Skeletal muscle satellite cell (primary cell): Measurements from ENCODE around the gene SENP6.
"Not testable (repeated sequence)": the region's sequence is repeated elsewhere in the genome, so short reads cannot be mapped to it uniquely, and the experiment has no call there.

Experiments used
- H3K27me3 ChIP-seq: 2 replicates; pipeline ENCODE4 v1.7.0; 2013; ENCODE audit warnings: low read length; ENCODE audit not compliant: control insufficient read depth, insufficient read depth
- H3K36me3 ChIP-seq: 2 replicates; pipeline ENCODE4 v1.7.0; 2013; ENCODE audit warnings: mild to moderate bottlenecking, control low read depth, low read length; ENCODE audit not compliant: insufficient read depth
- H3K4me1 ChIP-seq: 2 replicates; pipeline ENCODE4 v1.7.0; 2013; ENCODE audit warnings: low read length; ENCODE audit not compliant: control insufficient read depth, insufficient read depth
- H3K4me2 ChIP-seq: 2 replicates; pipeline ENCODE4 v1.7.0; 2013; ENCODE audit warnings: mild to moderate bottlenecking, low read length
- H3K4me3 ChIP-seq: 2 replicates; pipeline ENCODE4 v1.7.0; 2013; ENCODE audit warnings: low read length
- H3K9ac ChIP-seq: 2 replicates; pipeline ENCODE4 v1.7.0; 2013; ENCODE audit warnings: mild to moderate bottlenecking, low read depth, low read length, moderate library complexity
- H3K9me3 ChIP-seq: replicated peaks from 2 replicates; pipeline ENCODE4 v1.7.0; 2013; ENCODE audit warnings: mild to moderate bottlenecking, control low read depth, low read length

Gene SENP6

DNA sequence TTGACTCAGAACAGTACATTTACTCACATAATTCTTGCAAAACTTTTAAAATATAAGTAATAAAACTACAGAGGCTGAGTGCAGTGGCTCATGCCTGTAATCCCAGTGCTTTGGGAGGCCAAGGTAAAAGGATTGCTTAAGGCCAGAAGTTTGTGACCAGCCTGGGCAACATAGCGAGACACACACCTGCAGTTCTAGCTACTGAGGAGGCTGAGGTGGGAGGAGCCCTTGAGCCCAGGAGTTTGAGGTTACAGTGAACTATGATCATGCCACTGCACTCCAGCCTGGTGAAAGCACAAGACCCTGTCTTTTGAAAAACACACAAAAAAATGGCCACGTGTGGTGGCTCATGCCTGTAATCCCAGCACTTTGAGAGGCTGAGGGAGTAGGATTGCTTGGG, 125.5 kb downstream of the SENP6 start:
- no peaks in the 10 kb centered on the region for H3K27me3 ChIP-seq
- no peak overlapping the region for H3K4me3 ChIP-seq
- H3K36me3 ChIP-seq, result no peaks in the 10 kb centered on the region
- no peaks in the 10 kb centered on the region for H3K9me3 ChIP-seq
- H3K4me1 ChIP-seq, result no peaks in the 10 kb centered on the region
- H3K9ac ChIP-seq, result no peak overlapping the region
- H3K4me2 ChIP-seq, result no peak overlapping the region

DNA sequence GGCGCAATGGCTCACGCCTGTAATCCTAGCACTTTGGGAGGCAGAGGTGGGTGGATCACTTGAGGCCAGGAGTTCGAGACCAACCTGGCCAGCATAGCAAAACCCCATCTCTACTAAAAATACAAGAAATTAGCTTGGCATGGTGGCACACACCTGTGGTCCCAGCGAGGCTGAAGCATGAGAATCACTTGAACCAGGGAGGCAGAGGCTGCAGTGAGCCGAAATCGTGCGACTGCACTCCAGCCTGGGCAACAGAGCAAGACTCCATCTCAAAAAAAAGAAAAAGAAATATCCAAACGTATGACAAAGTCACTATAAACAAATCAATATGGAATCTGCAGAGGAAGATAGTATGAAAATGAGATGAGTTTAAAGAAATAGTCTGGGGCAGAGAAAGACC, 129.3 kb downstream of the SENP6 start:
- not testable (repeated sequence) for H3K27me3 ChIP-seq, H3K4me1 ChIP-seq, H3K36me3 ChIP-seq, H3K9me3 ChIP-seq, H3K4me3 ChIP-seq, H3K4me2 ChIP-seq, H3K9ac ChIP-seq

- Histone ChIP-seq H3K9me3 (no peaks in the 10 kb centered on the region), H3K36me3 (no peaks in the 10 kb centered on the region), H3K4me3 (no peak overlapping the region), H3K4me1 (peaks cover 10% of the 10 kb centered on the region), H3K9ac (no peak overlapping the region), H3K4me2 (no peak overlapping the region), H3K27me3 (no peaks in the 10 kb centered on the region)
Measured at GRCh38 chr6:75735491-75736186, 134.0 kb downstream of the SENP6 start.

DNA sequence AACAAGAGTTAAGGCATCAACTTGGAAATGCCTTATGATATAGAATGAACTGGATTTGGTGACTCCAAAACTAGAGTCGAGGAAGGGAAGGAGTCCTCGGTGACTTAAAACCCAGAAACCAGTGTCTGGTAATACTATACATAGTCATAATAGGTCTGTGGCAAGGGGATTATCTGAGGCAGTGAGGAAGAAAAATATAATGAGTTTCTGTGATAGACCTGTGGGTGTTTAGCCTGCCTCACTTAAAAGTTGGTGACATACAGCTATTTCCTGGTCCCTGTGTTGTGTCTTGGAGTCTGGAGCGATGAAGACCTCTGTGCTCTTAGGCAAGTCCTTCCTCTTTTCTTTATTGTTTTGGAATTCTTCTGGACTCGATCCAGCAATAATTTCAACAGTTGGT, 142.3 kb downstream of the SENP6 start:
- Histone ChIP-seq H3K9me3 (no peaks in the 10 kb centered on the region), H3K4me3 (no peak overlapping the region), H3K27me3 (peaks cover 4% of the 10 kb centered on the region), H3K4me2 (no peak overlapping the region), H3K36me3 (no peaks in the 10 kb centered on the region), H3K4me1 (peaks cover 5% of the 10 kb centered on the region), H3K9ac (no peak overlapping the region)

GRCh38 chr6:75745404-75745803, 143.7 kb downstream of the SENP6 start:
- H3K36me3 ChIP-seq, result no peaks in the 10 kb centered on the region
- H3K4me1 ChIP-seq, result peaks cover 5% of the 10 kb centered on the region
- no peaks in the 10 kb centered on the region for H3K9me3 ChIP-seq
- peaks cover 4% of the 10 kb centered on the region for H3K27me3 ChIP-seq
- H3K9ac ChIP-seq, result no peak overlapping the region
- no peak overlapping the region for H3K4me2 ChIP-seq
- H3K4me3 ChIP-seq, result no peak overlapping the region

GRCh38 chr6:75746221-75746620, 144.5 kb downstream of the SENP6 start:
- Histone ChIP-seq H3K9ac (no peak overlapping the region), H3K9me3 (no peaks in the 10 kb centered on the region), H3K4me3 (no peak overlapping the region), H3K36me3 (no peaks in the 10 kb centered on the region), H3K27me3 (peaks cover 4% of the 10 kb centered on the region), H3K4me2 (no peak overlapping the region), H3K4me1 (peaks cover 8% of the 10 kb centered on the region)

DNA sequence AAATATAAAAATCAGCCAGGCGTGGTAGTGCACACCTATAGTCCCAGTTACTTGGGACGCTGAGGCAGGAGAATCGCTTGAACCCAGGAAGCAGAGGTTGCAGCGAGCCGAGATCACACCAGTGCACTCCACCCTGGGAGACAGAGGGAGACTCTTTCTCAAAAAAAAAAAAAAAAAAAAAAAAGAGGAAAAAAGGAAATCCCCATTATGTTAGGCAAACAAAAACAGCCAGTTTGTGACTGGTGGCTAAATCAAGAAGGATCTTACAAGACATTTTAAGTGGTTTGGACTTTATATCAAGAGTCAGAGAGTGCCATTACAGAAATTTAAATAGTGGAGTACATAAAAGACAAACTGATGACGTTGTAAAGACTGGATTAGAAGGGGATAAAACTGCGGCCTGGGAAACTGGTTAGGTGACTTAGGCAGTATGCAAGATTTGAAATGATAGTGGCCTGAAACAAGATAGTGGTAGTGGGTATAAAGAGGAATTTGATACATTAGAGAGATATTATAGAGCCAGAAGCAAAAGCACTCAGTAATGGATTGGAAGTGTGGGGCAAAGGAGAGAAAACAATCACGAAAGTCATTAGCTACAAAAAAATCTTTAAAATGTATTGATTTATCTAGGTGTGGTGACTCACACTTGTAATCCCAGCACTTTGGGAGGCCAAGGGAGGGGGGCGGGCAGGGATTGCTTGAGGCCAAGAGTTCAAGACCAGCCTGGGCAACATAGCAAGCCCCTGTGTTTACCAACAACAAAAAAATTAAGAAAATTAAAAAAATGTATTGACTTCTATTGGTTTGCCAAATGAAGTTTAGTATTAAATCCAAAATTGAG, 145.7 kb downstream of the SENP6 start:
- Histone ChIP-seq H3K4me2 (no peak overlapping the region), H3K4me1 (peaks cover 18% of the 10 kb centered on the region), H3K4me3 (no peak overlapping the region), H3K9ac (no peak overlapping the region), H3K36me3 (no peaks in the 10 kb centered on the region), H3K9me3 (no peaks in the 10 kb centered on the region), H3K27me3 (peaks cover 4% of the 10 kb centered on the region)

DNA sequence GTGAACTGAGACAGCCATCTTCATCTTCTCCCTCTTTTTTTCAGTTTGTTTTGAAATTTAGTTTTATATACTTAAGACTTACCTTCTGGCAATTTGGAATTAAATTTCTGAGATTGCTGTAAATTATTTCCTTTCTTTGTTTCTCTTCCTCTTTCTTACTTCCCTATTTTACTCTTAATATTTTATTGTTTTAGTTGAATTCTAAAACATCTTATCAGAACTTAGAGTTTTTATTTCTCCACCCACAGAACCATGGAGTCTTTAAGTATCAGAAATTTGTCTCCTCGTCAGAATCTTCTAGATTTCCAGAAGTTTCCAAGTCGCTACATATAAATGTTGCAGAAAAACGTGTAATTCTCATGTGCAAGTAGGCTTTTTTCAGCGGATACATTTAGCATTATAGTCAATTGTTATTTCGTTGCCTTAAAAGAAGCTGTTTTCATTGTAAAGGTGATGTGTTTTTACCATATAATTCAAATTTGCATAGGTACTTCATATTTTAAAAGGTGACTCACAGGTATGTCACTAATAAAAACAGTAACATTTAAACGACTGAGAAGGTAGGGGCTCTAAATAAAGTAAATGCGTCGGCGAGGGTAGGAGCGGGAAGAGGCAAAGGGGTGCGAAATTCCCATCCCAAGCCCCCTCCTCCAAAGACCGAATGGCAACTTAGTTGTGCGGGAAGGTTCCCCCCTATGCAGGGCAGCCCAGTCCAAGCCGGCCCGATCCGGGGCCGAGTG, 146.5 kb downstream of the SENP6 start:
- no peaks in the 10 kb centered on the region for H3K36me3 ChIP-seq
- peaks cover 4% of the 10 kb centered on the region for H3K27me3 ChIP-seq
- no peaks in the 10 kb centered on the region for H3K9me3 ChIP-seq
- H3K4me3 ChIP-seq, result peak overlapping the region; percentile 99
- H3K4me1 ChIP-seq, result peaks cover 26% of the 10 kb centered on the region
- H3K4me2 ChIP-seq, result peak overlapping the region; percentile 93
- peak overlapping the region; percentile 93 for H3K9ac ChIP-seq

GRCh38 chr6:75748743-75749538, 147.3 kb downstream of the SENP6 start, which contains the start of gene MYO6:
Gene MYO6, plus strand, starts transcription at chr6:75749239. Its CDS starts 68,309 bp downstream, at chr6:75817548.
- peaks cover 33% of the 10 kb centered on the region for H3K4me1 ChIP-seq
- no peaks in the 10 kb centered on the region for H3K9me3 ChIP-seq
- H3K36me3 ChIP-seq, result no peaks in the 10 kb centered on the region
- H3K27me3 ChIP-seq, result peaks cover 4% of the 10 kb centered on the region
- peak within 1 kb of the TSS; percentile 99 for H3K4me3 ChIP-seq
- H3K4me2 ChIP-seq, result peak within 1 kb of the TSS; percentile 93
- H3K9ac ChIP-seq, result peak within 1 kb of the TSS; percentile 93

- Histone ChIP-seq H3K4me1 (peaks cover 36% of the 10 kb centered on the region), H3K4me3 (no peak overlapping the region), H3K9me3 (no peaks in the 10 kb centered on the region), H3K36me3 (no peaks in the 10 kb centered on the region), H3K4me2 (peak overlapping the region; percentile 37), H3K27me3 (no peaks in the 10 kb centered on the region), H3K9ac (no peak overlapping the region)
Measured at GRCh38 chr6:75751443-75751842, 149.8 kb downstream of the SENP6 start.

DNA sequence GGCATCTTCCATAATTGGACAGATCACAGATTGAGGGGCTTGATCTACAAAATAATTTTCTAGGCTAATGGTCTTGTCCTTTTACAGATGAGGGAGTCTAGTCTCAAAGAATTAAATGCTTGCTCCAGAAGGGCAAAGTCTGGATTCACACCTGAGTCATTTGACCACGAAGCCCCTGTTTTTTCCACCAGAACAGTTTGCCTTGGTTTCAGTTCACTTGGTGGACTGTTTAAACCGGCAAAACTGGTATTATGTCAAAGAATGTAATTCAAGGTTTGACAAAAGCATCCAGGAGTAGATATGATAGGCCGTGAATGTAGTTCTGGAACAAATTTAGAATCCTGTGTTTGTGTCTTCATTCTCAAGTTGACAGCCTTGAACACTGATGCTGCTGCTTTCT, 150.7 kb downstream of the SENP6 start:
- H3K4me2 ChIP-seq, result peak overlapping the region; percentile 19
- H3K36me3 ChIP-seq, result no peaks in the 10 kb centered on the region
- H3K4me3 ChIP-seq, result no peak overlapping the region
- H3K9ac ChIP-seq, result no peak overlapping the region
- no peaks in the 10 kb centered on the region for H3K27me3 ChIP-seq
- H3K9me3 ChIP-seq, result no peaks in the 10 kb centered on the region
- peaks cover 36% of the 10 kb centered on the region for H3K4me1 ChIP-seq
